Measurements from ENCODE around the gene RASSF8. TPM values are rescaled to one million over a fixed set of nuclear protein-coding genes. Genes with fewer than 3 reads are reported as not detected.

The RASSF8 gene
- total RNA-seq, 1 donor from 2014 or later, result 19.0 TPM

- no peaks in the 10 kb centered on the region for H3K27me3 ChIP-seq (ENCODE audit: control insufficient read depth, insufficient read depth, low read length)
- no peak overlapping the region for H3K4me3 ChIP-seq (ENCODE audit: low read depth, low read length)
- H3K36me3 ChIP-seq (ENCODE audit: control insufficient read depth, insufficient read depth, low read length), result no peaks in the 10 kb centered on the region
- no peak for TF ChIP-seq CTCF (IDR thresholded peaks at IDR 0.05; ENCODE audit: insufficient read depth, low read length, severe bottlenecking)
- DNase-seq (ENCODE audit: low read depth) (no peak), FAIRE-seq (no peak)
These were observed 17.6 kb upstream of the RASSF8 start for GRCh38 chr12:25940886-25941285.

GRCh38 chr12:25942709-25943108 is 15.8 kb upstream of the RASSF8 start:
- Histone ChIP-seq H3K36me3 (ENCODE audit: control insufficient read depth, insufficient read depth, low read length) (no peaks in the 10 kb centered on the region), H3K4me3 (ENCODE audit: low read depth, low read length) (no peak overlapping the region), H3K27me3 (ENCODE audit: control insufficient read depth, insufficient read depth, low read length) (no peaks in the 10 kb centered on the region)
- FAIRE-seq (no peak), DNase-seq (ENCODE audit: low read depth) (no peak)
- no peak for TF ChIP-seq CTCF (IDR thresholded peaks at IDR 0.05; ENCODE audit: insufficient read depth, low read length, severe bottlenecking)

DNA sequence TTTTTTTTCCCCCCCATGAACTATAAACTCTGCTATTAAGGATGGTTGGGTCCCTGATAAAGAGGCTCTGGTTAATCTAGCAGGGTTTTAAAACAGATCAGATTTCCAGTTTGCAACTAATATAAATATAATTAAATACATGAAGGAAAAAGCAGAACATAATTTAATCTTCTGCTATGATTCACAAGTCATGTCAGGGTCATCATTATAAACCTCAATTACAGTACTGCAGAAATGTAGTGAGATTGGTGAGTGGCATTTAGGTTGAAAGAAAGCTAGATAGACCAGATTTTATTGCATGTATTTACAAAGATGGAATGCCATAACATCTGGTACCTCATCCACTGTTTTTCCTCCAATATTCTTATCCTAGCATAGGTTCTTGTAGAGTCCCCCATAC is 14.5 kb upstream of the RASSF8 start:
- H3K36me3 ChIP-seq (ENCODE audit: control insufficient read depth, insufficient read depth, low read length), result no peaks in the 10 kb centered on the region
- H3K27me3 ChIP-seq (ENCODE audit: control insufficient read depth, insufficient read depth, low read length), result no peaks in the 10 kb centered on the region
- no peak for TF ChIP-seq CTCF (IDR thresholded peaks at IDR 0.05; ENCODE audit: insufficient read depth, low read length, severe bottlenecking)
- DNase-seq (ENCODE audit: low read depth) (no peak), FAIRE-seq (no peak)
- H3K4me3 ChIP-seq (ENCODE audit: low read depth, low read length), result no peak overlapping the region

- TF ChIP-seq CTCF (IDR thresholded peaks at IDR 0.05; ENCODE audit: insufficient read depth, low read length, severe bottlenecking), result no peak
- H3K27me3 ChIP-seq (ENCODE audit: control insufficient read depth, insufficient read depth, low read length), result no peaks in the 10 kb centered on the region
- no peak for DNase-seq (ENCODE audit: low read depth)
- H3K36me3 ChIP-seq (ENCODE audit: control insufficient read depth, insufficient read depth, low read length), result no peaks in the 10 kb centered on the region
- no peak overlapping the region for H3K4me3 ChIP-seq (ENCODE audit: low read depth, low read length)
- no peak for FAIRE-seq
These were observed 9.1 kb upstream of the RASSF8 start for GRCh38 chr12:25949343-25949742.

- Histone ChIP-seq H3K27me3 (ENCODE audit: control insufficient read depth, insufficient read depth, low read length) (no peaks in the 10 kb centered on the region), H3K4me3 (ENCODE audit: low read depth, low read length) (no peak overlapping the region), H3K36me3 (ENCODE audit: control insufficient read depth, insufficient read depth, low read length) (no peaks in the 10 kb centered on the region)
- FAIRE-seq (no peak), DNase-seq (ENCODE audit: low read depth) (peak; percentile 76)
- no peak for TF ChIP-seq CTCF (IDR thresholded peaks at IDR 0.05; ENCODE audit: insufficient read depth, low read length, severe bottlenecking)
These were observed 8.0 kb upstream of the RASSF8 start for GRCh38 chr12:25950329-25951115.

Measured in bronchial epithelial cell (primary cell).